ENCODE measurements around the gene MAFB.
"Not testable (repeated sequence)": the region's sequence is repeated elsewhere in the genome, so short reads cannot be mapped to it uniquely, and the experiment has no call there.

MAFB gene

DNA sequence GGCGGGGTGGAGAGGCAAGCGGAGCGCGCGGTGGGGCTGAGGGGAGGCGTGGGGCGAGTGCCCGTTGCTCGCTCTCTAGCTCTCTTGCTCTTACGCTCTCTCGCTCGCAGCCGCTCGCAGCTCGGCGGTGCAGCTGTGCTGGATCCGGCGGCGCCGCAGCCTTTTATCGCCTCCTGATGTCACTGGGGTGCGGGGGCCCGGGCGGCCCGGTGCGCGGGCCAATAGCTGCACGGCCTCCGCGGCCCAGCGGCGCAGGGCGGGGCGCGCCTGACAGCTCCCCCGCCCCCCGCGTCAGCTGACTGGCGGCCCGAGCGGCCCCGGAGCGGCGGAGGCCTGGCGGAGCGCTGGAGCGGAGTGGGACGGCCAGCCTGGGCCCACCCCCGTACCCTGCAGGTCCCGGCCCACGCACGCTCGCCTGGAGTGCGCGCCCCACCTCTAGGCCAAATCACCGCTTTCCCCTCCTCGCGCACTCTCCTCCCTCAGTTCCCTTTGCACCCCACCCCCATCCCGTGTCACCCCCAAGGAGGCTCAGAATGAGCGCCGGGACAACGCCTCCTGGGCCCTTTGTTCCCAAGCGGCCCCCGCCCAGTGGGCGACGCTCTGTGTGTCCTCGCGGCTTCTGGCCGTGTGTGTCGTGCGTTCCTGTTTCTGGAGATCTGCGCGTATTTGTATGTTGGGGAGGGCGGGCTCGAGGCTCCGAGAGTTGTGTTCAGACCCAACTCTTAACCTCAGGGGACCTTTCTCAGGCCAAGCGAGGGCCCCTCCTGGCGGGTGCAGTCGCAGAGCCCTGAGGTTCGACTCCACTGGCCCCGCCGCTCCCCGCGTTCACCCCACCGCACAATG lies at the start of gene MAFB:
Gene MAFB, minus strand, starts transcription at position 137 of the 843 bp plus-strand sequence. CDS start 386 bp downstream, outside the sequence.
- in situ Hi-C loops (cut with MboI; ENCODE audit: low sequenced_read_pairs) = loop anchor here (25.0 kb wide), 1 partner anchor 527 kb away; no protein-coding TSS in a partner anchor

DNA sequence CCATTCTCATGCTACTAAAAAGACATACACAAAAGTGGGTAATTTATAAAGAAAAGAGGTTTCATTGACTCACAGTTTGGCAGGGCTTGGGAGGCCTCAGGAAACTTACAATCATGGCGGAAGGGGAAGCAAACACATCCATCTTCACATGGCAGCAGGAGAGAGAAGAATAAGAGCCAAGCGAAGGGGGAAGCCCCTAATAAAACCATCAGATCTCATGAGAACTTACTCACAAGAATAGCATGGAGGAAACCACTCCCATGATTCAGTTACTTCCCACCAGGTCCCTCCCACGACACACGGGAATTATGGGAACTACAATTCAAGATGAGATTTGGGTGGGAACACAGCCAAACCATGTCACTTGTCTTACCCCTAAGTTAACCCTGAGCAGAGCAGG lies 47.4 kb upstream of the MAFB start:
- in situ Hi-C loops (cut with MboI; ENCODE audit: low sequenced_read_pairs) = not testable (repeated sequence)

DNA sequence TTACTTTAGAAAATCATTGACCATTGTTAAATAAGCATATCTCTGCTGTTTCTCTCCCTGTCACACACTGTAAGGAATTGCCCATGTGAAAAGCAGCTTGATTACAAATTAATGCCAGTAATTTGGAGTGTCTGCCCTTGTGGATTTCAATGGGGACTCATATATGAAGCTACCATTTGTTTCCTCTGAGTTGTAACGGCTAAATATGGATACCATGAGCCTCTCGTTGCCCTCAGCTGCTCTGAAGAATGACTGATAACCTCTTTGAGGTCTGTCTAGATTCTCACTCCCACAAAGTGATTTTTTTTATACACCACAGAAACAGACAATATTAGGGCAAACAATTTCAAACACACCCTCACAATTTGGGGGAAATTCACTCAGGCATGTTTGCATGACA lies 40.0 kb upstream of the MAFB start:
- in situ Hi-C loops (cut with MboI; ENCODE audit: low sequenced_read_pairs) = no loop called here

DNA sequence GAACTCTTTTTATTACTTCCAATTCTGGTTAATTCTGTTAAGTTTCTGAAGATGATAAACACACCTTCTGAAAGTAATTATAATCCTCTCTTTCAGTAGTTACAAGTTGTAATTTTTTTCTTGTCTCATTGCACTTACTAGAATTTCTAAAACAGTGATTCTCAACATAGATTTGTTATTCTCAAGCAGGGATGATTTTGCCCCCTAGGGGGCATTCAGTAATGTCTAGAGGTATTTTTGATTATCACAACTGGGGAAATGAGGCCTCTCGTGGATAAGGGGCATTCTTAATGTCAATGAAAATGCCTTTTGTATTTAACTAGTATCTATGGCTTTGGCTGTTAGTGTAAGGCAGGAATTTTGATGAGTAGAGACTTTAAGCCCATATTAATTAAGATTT lies 39.4 kb upstream of the MAFB start:
- in situ Hi-C loops (cut with MboI; ENCODE audit: low sequenced_read_pairs) = no loop called here

DNA sequence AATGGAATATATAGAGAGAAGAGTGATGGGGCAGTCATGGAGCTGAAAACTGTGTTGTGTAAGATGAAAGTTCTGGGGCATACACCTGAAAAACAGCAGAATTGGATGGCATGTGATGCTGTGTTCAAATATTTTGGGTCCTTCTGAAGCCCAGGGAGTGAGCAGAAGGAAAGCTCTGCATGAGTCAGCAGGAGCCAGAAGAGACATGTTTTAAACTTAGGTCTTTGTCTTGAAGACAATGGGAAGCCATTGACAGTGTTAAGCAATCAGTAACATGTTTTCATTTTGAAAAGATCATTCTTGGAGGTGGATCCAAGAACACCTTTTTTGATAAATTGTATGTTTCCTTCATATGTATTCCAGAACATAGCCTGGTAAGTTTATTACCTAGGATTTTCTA lies 38.9 kb upstream of the MAFB start:
- in situ Hi-C loops (cut with MboI; ENCODE audit: low sequenced_read_pairs) = no loop called here

DNA sequence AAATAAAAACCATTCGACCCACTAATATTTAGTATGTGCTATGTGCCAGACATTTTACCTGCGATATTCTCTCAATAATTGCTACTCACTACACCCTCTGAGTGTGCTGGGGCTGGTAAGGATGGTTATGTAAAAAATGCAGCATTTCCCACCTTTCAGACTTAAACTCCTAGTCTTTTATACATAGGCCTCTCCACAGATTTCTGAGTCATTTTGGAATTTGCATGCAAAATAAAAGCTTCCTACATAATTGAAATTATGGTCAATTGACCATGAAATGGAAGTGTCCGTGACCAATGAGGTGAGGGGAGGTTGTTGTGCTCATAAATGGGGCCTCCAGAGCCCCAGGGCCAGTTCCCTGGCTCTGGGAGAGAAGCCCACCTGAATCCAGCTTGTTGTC lies 37.7 kb upstream of the MAFB start:
- in situ Hi-C loops (cut with MboI; ENCODE audit: low sequenced_read_pairs) = no loop called here

DNA sequence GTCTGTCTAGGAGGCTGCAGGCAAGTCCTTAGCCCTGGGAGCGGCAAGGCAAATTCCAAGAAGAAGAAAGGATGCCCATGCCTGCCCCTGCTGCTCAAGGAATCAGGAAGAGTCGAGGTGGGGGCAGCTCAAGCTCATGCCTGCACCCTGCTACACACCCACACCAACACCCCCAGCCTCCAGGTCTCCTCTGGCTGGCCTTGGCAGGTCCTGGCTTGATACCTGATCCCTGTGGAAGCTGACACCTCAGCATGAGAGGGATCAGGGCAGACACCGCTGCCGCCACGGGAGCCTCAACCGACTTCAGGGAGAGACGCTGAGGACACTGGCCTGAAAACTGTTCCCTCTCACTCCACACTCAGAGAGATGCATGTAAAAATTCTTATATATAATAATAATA lies 35.5 kb upstream of the MAFB start:
- in situ Hi-C loops (cut with MboI; ENCODE audit: low sequenced_read_pairs) = no loop called here

DNA sequence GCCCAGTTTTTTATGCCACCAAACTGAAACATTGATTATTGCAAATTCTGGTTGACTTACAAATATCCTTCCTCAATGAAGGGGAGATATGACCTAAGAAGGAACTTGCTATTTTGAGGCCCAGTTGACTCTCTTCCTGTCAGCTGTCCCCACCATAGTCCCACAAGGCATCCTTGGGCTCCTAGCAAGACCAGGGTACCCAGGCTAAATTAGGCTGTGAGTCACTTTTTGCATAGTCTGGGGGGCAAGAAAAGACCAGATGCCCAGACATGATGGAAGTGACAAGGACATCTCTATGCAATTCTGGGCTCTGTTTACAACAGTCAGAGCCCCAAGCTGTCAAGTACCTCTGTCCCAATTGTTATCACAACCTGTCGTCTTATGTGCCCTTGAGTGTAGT lies 31.8 kb upstream of the MAFB start:
- in situ Hi-C loops (cut with MboI; ENCODE audit: low sequenced_read_pairs) = no loop called here

DNA sequence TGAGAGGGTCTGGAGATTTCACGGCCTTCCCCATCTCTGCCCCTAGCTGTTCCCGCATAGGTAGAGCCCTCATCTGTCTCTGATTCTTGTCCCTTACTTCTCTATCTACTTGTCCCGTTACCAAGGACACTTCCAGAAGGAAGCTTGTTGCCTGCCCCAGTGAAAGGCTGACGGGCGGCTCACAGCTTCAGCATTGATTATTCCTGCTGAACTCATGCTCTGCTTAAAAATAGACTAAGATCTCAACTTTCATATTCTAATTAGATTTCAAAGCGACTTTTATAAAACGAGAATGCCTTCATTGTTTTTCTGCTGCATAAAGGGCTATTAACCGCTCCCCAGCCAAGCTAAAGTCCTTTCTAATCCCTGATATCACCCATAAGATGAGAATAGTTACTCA lies 31.1 kb upstream of the MAFB start:
- in situ Hi-C loops (cut with MboI; ENCODE audit: low sequenced_read_pairs) = no loop called here

DNA sequence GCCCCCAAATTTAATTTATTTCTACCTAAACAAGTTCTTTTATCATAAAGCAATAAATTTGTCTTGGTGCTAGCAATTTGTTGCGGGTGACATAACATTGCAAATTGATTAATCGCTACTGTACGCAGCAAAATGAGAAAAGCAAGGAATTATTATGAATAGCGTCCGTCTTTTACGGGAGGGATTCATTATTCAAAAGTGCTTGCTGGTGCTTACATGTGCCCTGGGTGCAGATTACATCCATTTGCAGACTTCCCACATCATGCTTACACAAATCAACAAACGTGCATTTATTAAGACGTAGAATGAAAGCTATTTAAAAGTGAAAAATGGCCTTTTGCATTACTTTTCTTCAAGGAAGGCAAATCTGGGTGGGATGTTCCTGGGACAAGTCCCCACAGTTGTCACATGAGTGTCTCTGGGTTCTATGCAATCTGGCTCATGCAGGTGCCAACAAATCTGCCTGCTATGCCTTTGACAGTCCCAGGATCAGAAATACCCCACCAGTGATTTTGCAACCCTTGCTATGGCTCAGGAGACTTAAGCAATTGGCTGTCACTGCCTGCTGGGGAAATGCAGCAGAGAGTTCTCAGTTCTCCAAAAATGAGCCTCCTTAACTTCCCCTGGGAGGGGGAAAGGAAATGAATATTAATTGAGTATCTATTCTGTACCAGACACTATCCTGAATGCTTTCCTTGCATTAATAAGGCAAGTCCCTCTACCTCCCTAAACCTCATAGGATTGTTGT lies 30.1 kb upstream of the MAFB start:
- in situ Hi-C loops (cut with MboI; ENCODE audit: low sequenced_read_pairs) = no loop called here

DNA sequence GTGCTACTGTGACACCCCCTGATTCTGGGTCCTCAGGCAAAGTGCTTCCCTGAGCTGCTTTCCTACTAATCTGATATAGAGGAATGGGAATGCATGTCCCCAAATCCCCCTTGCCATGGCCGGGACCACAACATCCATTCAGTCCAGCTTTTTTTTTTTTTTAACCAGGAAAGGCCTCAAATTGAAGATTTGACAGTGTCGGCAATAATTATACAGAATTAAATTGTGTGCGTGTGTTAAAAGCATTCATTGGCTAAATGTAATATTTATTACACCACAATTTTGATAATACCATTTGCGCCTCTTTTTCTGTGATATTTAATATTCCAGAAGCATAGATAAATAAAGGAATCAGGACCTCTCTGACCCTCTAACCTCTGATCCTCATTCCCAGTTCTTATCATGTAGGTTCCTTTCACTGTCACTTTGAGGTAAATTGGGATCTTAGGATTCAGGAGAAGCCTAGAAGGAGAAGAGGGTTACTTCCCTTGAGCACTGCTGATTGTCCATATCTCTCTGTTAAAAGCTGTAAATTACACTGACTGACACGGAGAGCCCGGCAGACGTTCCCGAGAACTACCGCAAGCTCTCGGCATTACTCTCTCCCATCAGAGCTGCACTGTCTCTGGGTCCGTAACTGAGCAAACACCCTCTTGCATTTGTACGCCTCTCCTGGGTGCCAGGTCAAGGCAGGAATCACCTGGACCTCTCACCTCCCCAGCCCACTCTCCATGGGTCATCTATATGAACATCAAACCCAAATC lies 29.4 kb upstream of the MAFB start:
- in situ Hi-C loops (cut with MboI; ENCODE audit: low sequenced_read_pairs) = no loop called here

DNA sequence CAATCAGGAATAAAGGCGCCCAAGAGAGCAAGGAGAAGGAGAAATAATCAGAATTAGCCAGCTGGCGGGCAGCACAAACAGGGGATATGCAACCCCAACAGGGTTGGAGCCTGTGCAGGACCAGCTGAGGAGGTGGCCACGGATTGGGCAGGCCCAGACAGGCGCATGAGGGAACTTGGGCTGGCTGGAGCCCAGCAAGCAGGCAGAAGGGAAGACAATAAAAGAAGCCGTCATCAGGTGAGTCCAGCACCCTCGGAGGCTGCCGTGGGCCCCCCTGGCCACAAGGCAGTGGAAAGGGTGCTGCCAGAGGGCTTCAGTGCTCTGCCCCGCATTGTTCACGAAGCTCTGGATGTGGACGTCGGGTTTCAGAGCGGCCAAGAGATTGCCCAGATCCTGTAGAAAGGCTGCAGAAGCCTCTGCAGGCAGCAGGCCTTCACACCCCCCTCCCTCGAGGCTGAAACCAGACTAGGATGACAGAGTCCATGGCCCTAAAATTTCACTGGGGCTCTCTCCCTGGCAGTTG lies 28.4 kb upstream of the MAFB start:
- in situ Hi-C loops (cut with MboI; ENCODE audit: low sequenced_read_pairs) = no loop called here

DNA sequence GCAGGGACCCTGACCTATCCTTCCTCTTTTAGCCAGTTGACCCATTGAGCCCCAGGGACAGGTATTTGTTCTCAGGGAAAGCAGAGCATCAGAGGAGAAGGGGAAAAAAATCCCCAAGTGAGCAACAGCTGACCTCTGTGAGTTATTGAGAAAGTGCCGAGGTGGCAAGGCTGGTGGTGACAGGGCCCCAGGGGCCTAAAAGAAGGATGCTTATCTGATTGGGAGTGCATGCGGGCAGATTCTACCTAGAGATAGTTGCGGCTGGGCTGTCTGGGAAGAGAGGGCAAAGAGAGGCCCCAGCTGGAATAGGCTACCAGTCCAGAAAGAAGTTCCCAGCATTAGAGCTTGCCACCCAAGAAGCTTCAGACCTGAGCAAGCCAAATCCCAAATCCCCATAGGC lies 26.5 kb upstream of the MAFB start:
- in situ Hi-C loops (cut with MboI; ENCODE audit: low sequenced_read_pairs) = no loop called here

DNA sequence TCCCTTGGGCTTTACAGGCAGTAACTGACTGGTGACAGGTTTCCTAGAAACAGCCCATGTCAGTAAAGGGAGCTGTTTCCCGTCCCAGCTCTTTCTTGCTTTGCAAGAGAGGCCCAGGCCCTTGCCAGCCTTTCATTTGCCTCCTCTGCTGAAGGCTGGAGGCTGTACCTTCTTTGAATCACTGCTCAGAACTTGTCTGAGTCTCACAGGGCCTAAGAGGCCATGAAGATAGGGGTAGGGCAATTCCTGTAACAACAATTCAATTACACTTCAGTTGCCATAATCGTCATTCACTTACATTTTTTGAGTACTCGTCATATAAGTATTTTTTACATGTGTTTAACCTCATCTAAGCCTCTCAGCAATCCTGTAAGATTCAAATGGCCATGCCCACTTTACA lies 25.9 kb upstream of the MAFB start:
- in situ Hi-C loops (cut with MboI; ENCODE audit: low sequenced_read_pairs) = no loop called here

DNA sequence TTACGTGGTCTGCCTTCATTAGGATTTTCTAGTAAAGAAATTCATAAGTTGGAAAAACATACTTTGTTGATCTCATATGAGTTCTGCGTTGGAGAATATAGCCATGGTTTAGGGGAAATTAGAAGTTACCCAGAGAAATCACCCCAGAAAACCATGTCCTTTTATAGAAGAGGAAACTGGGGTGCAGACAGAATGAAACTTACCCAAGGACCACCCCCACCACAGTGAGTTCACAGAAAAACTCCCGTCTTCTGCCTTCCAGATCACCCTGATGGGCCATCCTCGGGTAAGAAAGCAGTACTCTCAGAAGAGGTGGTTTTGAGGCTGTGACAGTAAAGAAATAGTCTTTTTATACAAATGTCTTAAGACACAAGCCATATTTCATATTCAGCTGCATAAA lies 25.1 kb upstream of the MAFB start:
- in situ Hi-C loops (cut with MboI; ENCODE audit: low sequenced_read_pairs) = no loop called here

DNA sequence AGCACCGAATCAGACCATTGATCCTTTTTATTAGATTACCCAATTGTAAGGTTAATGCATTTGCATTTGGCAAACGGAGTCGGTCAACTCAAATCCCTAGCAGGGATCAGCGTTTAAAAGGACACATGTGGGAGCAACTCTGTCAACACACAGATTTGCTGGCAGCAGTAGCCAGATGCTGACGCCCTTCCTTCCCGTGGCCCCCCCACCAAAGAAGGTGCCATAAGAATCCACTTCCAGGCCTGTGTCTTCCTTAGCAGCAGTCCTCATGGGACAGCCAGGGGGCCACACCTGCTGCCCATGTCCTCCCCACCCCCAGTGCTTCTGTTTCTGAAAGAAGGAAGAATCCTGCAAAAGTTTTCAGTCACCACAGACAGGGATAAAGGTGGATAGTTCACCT lies 24.5 kb upstream of the MAFB start:
- in situ Hi-C loops (cut with MboI; ENCODE audit: low sequenced_read_pairs) = no loop called here

DNA sequence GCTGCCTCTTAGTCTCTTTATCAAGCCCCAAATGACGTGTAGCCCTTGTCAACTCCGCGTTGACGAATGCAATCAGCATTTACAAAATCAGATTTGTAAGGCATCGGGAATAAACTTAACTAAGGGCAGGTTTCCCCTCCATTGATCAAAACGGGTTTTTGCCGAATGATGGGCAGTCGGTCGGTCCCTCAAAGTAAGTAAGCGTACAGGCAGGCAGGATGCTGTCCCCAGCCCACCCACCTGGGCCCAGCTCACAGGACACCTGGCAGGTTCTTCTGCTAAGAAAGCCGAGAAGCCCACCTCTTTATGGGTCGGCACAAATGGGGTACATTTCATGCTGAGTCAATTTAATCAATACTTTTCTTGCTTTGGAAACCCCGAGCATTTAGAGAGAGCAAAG lies 22.0 kb upstream of the MAFB start:
- in situ Hi-C loops (cut with MboI; ENCODE audit: low sequenced_read_pairs) = no loop called here

DNA sequence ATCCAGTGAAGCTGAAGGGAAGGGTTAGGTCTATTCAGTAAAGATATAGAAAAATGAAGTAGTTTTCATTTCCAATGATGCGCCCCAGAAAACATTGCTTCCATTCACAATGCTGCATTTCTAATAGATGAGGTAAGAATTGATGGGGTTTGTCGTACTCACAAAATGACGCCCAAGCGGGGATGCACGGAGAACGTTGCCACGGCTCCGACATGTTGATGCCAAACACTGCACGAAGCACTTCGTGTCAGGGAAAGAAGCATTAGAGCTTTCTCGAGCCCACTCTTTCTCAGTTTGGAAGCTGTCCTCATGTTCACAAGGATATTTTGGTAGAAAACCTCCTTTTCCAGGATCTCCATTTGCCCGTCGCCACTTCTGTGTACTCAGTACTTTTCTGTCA lies 21.6 kb upstream of the MAFB start:
- in situ Hi-C loops (cut with MboI; ENCODE audit: low sequenced_read_pairs) = no loop called here

DNA sequence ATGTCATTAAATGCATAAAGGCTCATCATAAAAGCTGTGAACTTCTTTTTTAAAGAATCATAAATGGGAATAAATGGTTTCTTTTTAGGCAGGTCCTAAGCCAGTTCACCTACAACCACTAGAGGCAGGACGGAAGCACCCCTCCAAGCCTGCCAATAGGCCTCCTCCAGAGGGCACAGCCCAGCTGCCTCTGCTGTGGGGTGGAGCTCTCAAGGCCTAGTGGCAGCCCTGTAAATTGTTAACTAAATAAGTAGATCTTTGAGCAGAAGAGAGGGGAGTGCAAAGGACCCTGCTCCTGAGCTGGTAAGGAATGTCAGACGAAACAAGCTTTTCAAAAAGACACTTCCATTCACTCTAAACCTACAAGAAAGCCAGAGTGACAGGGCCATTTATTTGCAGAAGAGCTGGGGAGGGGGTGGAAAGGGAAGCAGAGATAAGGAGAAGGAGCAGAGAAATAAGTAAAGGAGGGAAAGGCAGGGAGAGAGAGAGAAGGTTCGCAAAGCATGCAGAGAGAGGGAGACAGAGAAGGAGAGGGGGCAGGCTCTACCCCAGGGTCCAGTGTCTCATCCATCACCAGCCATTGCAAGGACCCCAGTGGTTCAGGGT lies 18.0 kb upstream of the MAFB start:
- in situ Hi-C loops (cut with MboI; ENCODE audit: low sequenced_read_pairs) = no loop called here

DNA sequence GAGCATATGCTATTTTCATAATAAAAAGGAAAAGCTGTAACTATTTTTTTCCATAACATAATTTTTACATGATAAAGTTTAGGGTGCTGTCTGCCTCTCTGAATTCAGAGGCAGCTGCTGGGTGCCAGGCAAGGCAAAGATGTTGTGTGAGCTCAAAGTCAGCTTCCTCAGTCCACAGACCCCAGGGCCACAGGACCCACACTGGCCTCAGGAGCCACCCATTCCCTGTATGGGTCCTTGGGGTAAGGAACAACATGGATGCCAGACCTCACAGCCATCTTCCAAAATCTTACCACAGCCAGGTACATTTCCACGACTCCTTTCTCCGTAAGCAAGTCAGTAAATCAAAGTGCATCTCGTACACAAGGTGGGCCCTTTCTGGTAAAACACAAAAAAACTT lies 16.4 kb upstream of the MAFB start:
- in situ Hi-C loops (cut with MboI; ENCODE audit: low sequenced_read_pairs) = no loop called here

DNA sequence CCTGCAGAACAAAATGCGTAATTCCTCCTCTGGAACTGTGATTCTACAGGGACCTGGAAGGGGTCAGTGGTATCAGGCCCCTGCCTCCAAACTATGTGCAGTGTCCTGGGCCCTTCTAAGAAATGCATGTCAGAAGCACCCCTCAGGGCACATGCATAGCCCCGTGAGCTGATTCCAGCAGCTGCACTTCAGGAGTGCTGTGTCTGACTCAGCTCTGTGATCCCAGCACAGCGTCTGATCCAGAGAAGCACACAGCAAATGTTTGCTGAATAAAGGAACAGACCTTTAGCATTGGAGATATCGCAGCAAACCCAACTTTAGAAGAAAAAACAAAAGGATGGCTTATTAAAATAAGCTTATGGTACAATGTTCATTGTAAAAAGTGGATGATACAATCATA lies 15.8 kb upstream of the MAFB start:
- in situ Hi-C loops (cut with MboI; ENCODE audit: low sequenced_read_pairs) = no loop called here

All from HL-60/S4 treated with phorbol 12-myristate 13-acetate at 8.2 ng/mL for 4 days and 3 days (cell line).